Small intestine (tissue), 4 donors: ENCODE measurements around the gene CD55. TPM values are rescaled to one million over a fixed set of nuclear protein-coding genes. Genes with fewer than 3 reads are reported as not detected.

Experiments
- polyA plus RNA-seq, 4 donors: library from polyadenylated mRNA; stranded (reverse) in 3 of 4; unstranded in 1 of 4; fragments of 200-250 nt in 3 of 4; fragments of 120-200 nt in 1 of 4; gene quantifications; one replicate each; pipeline versions ENCODE4 v1.2.1 to v1.2.3, GENCODE V29; 2013
- donor health status: healthy with polysubstance abuse.
- donor health status: Bipolar disorder and iron deficiency.
- donor health status: healthy.

The CD55 gene
- polyA plus RNA-seq, 4 donors, result 19.7 to 60.2 (median 38.4) TPM

Other genes starting within 250 kb of the CD55 start
- gene C4BPB, start 232.8 kb upstream of the CD55 start, polyA plus RNA-seq, result 10 to 100 TPM in 2 of 4 donors, 1 to 10 TPM in 2; 1.1 to 27.3 (median 12.9) TPM
- 1 to 10 TPM in 1 of 4 donors, under 1 TPM in 2, not detected in 1; 0.07 to 2.4 (median 0.22) TPM for gene C4BPA, start 217.4 kb upstream of the CD55 start, polyA plus RNA-seq
- gene CR2, start 132.7 kb downstream of the CD55 start, polyA plus RNA-seq, result 10 to 100 TPM in 1 of 4 donors, under 1 TPM in 3; 0.22 to 12.0 (median 0.28) TPM
- gene CR1, start 174.5 kb downstream of the CD55 start, polyA plus RNA-seq, result 1 to 10 TPM in 1 of 4 donors, under 1 TPM in 2, not detected in 1; under 0.01 to 1.4 (median 0.40) TPM